NCI-H2107 treated with DMSO at 0.1 percent for 48 hours (cell line): ENCODE data around the gene RASA3.
"Not testable (repeated sequence)": the region's sequence is repeated elsewhere in the genome, so short reads cannot be mapped to it uniquely, and the experiment has no call there.

Experiments used
- DNase-seq: peaks from one replicate; lab custom pipeline; 2025; ENCODE audit not compliant: unreplicated experiment; lab: John Stamatoyannopoulos, UW

The RASA3 gene

GRCh38 chr13:114132419-114133121 lies at the start of gene RASA3:
TSS of gene RASA3 (minus strand) at chr13:114132623. CDS start at chr13:114132489, 134 bp downstream.
- DNase-seq: no peak

GRCh38 chr13:114179087-114179658 lies 46.8 kb upstream of the RASA3 start, which contains the start of gene CFAP97D2:
TSS of gene CFAP97D2 (plus strand) at chr13:114179257. CDS start at chr13:114179331, 74 bp downstream.
- DNase-seq: no peak

GRCh38 chr13:114177245-114178010 lies 45.0 kb upstream of the RASA3 start:
- DNase-seq: no peak

GRCh38 chr13:114176359-114176902 lies 44.0 kb upstream of the RASA3 start:
- not testable (repeated sequence) for DNase-seq

DNA sequence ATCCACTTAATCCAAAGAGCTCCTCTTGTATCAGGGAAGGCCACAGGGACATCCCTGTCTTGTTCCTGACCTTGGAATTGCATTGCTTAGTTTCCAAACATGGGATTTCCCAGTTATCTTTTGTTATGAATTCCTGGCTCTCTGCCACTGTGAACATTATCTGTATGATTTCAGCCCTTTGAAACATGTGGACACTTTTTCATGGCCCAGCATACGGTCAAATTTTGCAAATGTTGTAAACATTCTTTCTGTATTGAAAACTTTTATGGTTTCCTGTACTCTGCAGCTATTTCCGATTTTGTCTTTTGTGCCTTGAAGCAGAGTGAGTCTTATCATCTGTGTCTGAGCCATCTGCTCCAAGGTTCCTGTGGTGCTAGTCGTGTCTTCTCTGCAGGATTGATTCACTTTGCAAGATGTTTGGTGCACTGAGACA lies 42.1 kb upstream of the RASA3 start:
- no peak for DNase-seq

DNA sequence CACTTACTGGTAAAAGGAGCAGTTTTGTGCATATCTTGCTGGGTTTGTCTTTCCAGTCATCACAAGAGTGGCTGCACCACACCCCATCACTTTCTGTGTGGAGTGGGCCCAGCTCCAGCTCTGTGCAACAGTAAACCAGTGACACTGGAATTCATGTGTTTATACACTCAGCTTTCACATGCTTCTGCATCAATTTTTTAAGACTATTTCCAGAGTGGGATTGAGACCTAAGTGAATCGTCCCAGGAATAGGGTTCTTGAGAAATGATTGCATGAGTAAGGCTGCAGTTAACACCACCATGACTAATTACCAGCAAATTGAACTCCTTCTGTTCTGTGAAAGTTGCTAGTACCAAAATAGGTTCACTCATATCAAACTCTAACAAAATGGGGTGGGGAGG lies 41.3 kb upstream of the RASA3 start:
- no peak for DNase-seq

DNA sequence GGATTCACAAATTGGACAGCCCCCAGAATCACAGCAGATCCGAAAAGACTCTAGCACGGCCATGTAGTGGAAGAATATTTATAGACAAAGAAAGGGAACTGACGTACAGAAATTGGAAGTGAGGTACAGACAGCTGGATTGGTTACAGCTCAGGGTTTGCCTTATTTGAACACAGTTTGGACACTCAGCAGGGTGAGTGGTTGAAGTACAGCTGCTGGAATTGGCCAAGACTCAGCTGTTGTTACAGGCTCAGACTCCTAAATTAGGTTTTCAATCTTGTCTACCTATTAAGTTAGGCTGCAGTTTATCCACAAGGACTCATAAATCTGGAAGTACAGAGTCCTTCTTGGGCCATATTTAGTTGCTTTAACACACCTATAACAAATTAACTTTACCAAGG lies 40.8 kb upstream of the RASA3 start:
- DNase-seq: no peak

GRCh38 chr13:114167885-114168284 lies 35.5 kb upstream of the RASA3 start:
- no peak for DNase-seq

DNA sequence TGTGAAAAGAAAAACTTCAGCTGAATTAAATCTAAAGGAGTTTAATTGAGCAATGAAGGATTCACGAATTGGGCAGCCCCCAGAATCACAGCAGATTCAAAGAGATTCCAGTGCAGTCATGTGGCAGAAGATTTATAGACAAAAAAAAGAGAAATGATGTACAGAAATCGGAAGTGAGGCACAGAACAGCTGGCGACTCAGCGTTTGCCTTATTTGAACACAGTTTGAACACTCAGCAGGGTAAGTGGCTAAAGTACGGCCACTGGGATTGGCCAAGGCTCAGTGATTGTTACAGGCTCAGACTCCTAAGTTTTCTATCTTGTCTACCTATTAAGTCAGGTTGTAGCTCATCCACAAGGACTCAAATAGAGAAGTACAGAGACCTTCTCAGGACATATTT lies 35.0 kb upstream of the RASA3 start:
- DNase-seq: no peak

- no peak for DNase-seq
Measured at GRCh38 chr13:114166381-114167131, 34.1 kb upstream of the RASA3 start.

- no peak for DNase-seq
Measured at GRCh38 chr13:114164681-114165429, 32.4 kb upstream of the RASA3 start.

- DNase-seq: no peak
Measured at GRCh38 chr13:114164053-114164452, 31.6 kb upstream of the RASA3 start.

DNA sequence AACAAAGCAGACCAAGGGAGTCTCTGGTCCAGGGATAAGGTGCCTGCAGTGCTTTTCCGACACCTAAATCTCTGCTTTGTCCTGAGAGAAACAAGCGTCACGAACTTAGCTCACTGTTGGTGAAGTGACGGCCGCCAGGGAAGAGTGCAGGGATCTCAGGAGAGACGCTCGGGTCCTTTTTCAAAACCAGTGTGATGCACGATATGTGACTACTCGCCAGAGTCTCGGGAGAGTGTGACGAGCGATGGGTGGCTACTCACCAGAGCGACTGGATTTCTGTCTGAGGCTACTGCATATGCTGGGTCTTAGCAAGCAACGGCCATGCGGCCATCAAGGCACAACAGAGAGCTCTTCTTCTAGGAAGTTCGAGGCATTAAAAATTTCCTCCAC lies 30.1 kb upstream of the RASA3 start:
- no peak for DNase-seq

- no peak for DNase-seq
Measured at GRCh38 chr13:114161644-114162532, 29.5 kb upstream of the RASA3 start.

DNA sequence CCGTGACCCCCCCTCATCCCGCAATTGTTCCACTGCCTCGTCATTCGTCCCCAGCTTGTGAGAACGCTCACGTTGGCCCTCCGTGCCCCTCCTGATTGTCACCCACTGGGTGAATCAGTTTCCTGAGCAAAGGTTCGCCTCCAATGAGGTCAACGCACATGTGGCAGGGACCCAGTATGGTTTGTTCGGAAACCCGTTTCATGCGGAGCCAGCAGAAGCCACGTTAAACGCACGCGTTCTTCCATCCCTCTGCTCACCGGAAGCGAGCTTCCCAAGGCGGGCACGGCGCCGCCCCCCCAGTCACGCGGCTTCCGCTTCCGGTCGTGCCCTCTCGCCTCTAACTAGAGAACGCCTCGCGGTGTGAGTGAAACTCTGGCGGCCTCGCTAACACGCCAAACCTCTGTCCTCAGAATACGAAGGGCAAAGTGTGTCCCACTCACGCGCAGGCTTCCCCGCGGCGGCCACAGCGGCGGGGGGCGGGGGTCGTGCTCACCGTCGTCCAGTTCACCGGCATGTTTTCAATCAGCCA lies 28.7 kb upstream of the RASA3 start:
- DNase-seq: no peak

GRCh38 chr13:114158869-114159666 lies 26.6 kb upstream of the RASA3 start:
- DNase-seq: not testable (repeated sequence)

DNA sequence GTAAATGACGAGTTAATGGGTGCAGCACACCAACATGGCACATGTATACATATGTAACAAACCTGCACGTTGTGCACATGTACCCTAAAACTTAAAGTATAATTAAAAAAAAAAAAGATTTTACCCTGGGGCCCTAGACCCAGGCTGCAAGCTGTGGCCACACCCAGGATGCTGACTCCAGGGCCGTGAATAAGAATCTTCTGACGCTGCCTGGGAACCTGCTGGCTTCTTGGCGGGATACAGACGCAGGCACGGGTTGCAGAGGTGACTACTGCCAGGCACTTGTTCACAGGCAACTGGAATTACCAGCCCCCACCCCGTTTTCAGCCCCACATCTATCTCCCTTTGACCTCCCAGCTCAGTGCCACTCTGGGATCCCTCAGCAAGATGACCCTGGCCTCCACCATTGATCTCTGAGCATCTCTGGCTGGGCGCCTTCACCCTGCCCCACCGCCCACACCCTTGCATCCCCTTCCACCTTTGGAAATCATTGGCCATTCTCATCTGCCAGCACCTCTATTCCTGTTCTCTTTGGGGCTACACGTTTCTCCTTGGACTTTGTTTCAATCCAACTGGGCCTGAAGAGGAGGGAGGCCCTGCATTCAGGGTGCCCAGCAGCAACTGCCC lies 25.6 kb upstream of the RASA3 start:
- DNase-seq: no peak
